Stimulated activated CD4-positive, alpha-beta T cell treated with anti-CD3 and anti-CD28 coated beads, TNF-alpha, amount 100 ng/mL, for 4 hours (primary cell): ENCODE data around the gene STOML1.
"Not testable (repeated sequence)": the region's sequence is repeated elsewhere in the genome, so short reads cannot be mapped to it uniquely, and the experiment has no call there.

Experiments
- DNase-seq, 3 experiments: peaks; one replicate each; pipeline ENCODE4 v3.0.0-alpha.2; 2020; ENCODE audit warnings: low read depth in 3 of 3

The STOML1 gene

DNA sequence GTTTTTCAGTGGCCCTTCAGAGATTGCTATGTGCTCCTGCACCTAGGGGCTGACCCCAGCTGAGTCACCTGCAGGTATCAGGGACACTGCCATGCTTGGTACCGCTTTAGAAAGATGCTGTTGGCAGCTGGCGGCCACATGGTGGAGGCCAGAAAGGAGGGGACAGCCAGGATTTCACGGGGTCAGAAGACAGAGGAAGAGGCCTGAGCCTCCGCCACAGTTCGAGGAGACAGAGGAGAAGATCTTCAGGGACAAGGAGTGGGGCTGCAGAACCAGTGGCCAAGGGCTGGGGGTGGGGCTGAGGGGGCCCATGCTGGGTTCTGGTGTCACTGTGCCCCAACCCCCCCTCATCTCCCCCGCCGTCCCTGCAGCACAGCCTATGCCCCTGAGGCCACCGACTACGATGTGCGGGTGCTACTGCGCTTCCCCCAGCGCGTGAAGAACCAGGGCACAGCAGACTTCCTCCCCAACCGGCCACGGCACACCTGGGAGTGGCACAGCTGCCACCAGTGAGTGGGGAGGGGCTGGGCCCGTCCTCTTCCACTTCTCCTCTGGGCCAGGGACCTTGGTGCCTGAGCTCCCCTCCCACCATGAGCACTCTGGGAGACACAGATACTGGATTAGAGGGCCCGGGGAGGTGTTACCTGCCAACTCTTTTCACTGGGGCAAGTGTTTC, 45.9 kb downstream of the STOML1 start:
- no peak for DNase-seq

- no peak for DNase-seq
Observed at GRCh38 chr15:73945130-73945508, 47.0 kb downstream of the STOML1 start.

DNA sequence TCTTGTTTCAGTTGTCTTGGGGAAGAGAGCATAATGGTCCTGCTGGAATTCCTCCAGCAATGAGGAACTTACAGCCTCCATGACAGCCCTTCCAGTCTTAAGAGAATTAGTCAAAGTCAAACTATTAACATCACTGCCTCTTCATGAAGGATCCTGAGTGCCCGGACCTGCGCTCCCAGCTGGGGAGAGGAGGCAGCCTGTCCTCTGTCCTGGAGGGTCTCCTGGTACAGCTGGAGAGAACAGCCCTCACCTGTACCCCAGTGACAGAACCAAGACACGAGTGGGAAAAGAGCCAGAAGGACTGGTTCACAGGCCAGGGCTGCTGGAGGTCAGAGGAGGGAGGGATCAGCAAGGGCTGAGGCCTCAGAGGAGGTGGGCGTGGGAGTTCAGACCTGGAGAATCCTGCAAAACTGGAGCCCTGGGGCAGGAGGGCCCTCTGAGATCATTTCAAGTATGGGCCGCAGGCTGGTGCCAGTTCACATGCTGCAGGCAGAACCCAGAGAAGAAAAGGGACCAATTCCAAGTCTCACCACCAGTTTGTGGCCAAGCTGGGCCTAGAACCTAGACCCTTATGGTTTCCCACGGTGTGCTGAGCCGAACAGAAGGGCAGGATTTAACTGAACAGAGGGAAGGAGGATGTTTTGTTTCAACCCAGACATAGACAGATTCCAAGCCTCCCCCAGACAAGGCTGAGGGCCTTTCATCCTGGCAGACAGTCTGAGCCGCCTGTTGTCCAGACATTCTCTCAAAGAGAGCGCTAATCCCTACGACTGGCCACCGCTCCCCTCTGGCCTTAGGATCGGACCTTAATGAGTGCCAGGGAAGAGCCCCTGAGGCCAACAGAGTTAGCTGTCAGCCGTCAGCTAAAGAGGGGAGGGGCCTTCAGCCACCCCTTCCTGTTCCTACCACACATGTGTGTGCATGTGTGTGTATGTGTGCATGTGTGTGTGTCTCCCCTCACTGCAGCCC, 47.6 kb downstream of the STOML1 start:
- no peak for DNase-seq

DNA sequence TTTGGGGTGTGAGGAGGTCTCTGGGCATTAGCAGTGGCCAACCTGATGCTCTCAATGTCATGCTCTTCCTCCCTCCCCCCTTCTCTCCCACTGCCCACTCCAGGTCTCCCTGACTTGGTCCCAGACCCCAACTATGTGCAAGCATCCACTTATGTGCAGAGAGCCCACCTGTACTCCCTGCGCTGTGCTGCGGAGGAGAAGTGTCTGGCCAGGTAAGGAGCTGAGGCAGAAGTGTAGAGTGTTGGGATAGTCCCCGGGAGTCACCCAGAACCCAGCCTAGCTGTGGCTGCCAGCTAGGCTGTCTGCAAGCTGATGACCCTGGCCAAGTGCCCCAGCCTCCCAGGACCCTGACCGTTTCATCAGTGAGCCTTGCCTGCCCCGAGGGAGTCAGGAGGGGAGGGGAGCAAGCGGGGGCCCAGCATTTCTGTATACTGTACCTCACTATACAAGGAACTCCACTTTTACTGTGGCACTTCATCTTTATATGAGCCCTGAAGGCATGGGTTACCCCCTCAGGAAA, 49.3 kb downstream of the STOML1 start:
- no peak for DNase-seq

- DNase-seq = no peak
Observed at GRCh38 chr15:73941871-73942635, 50.0 kb downstream of the STOML1 start.

DNA sequence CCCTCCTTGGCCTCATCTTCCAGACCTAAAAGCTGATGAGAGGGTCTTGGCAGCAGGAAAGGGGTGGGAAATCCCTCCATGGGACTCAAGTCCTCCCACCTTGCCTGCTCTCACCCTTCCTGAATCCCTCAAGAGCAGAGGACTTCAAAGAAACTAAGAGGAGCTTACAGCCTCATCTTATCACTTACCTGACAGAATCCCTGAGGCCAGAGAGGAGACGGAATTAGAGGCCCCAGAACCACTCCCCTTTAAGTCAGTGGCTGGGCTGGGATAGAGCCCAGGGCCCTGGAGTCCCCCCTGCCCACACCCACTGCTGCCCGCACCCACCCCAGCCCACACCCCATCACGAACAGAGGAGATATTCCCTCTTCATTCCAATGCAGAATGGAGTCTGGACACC, 50.6 kb downstream of the STOML1 start:
- no peak for DNase-seq

DNA sequence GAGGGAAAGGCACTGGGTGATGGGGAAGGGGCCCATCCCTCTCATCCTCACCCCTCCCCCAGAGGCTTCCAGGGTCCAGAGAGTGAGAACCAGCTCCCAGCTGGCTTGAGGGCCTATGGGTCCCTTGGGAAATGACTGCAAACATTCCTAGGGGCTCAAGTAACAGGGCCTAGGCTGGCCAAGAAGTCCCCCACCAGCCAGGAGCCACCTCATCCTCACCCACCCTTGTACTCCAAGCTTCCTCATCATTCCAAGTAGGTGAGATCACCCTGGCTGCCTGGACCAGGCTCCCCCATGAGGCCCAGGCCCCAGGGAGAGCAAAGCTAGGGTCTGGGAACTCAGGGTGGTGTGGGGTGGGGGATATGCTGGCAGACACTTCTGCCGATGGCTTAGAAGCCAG, 51.1 kb downstream of the STOML1 start:
- no peak for DNase-seq

DNA sequence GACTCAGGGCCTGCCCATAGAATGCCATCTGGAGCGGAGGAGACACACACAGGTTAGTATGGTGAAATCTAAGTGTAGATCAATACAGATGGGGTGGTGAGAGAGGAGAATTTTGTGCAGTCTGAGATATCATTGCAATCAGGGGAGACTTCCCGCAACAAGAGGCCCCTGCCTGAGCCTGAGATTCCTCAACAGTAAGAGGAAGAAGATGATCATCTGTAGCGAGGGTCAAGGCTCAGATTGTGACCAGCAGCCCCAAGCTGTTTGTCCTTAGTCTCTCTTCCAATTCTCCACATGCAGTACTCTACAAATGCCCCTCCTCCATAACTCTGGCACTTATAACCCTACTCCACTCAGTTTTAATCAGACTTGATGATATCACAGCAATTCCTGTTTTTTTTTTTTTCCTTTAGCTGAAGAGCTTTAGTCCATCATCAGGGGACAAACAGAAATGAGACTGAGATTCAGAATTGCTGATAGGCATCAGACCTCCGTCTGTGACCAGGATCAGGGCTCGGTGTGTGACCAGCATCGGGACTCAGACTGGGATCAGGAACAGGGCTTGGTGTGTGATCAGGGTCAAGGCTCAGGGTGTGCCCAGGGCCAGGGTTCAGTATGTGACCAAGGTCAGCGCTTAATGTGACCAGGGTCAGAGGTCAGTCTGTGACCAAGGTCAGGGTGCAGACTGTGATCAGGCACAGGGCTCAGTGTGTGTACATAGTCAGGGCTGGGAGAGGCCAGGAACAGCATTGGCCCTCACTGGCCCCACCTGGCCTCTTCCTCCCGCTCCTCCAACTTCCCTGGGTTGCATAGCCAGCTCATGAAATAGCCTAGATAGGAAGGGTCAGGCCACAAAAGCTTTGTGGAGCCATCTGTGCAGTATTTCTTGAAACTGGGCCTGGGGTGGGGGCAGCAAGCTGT, 51.8 kb downstream of the STOML1 start:
- no peak for DNase-seq

GRCh38 chr15:73939138-73939537, 53.0 kb downstream of the STOML1 start:
- no peak for DNase-seq

DNA sequence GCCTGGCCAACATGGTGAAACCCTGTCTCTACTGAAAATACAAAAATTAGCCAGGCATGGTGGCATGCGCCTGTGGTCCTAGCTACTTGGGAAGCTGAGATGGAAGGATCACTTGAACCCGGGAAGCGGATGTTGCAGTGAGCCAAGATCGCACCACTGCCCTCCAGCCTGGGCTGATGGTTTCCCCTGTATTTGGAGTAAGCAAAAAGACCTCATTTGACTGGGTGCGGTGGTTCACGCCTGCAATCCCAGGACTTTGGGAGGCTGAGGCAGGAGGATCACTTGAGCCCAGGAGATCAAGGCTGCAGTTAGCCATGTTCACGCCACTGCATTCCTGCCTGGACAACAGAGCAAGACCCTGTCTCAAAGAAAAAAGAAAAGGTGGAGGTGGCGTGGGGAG, 53.6 kb downstream of the STOML1 start:
- not testable (repeated sequence) for DNase-seq

DNA sequence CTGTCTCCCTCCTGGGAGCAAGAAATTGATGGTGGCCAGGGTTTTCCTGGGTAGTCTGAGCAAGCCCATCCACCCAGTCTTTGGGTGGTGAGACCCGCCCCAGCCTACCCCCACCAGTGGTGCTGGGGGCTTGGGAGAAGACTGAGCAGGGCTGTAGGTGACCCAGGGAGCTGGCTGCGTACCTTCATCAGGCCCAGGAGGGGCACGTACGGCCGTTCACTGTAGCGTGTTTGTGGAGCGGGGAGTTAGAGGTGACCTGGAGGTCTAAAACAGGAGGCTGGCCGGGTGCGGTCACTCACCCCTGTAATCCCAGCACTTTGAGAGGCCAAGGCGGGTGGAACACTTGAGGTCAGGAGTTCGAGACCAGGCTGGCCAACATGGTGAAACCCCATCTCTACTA, 54.4 kb downstream of the STOML1 start:
- no peak for DNase-seq

- DNase-seq = no peak
Observed at GRCh38 chr15:73937296-73937695, 54.8 kb downstream of the STOML1 start.

DNA sequence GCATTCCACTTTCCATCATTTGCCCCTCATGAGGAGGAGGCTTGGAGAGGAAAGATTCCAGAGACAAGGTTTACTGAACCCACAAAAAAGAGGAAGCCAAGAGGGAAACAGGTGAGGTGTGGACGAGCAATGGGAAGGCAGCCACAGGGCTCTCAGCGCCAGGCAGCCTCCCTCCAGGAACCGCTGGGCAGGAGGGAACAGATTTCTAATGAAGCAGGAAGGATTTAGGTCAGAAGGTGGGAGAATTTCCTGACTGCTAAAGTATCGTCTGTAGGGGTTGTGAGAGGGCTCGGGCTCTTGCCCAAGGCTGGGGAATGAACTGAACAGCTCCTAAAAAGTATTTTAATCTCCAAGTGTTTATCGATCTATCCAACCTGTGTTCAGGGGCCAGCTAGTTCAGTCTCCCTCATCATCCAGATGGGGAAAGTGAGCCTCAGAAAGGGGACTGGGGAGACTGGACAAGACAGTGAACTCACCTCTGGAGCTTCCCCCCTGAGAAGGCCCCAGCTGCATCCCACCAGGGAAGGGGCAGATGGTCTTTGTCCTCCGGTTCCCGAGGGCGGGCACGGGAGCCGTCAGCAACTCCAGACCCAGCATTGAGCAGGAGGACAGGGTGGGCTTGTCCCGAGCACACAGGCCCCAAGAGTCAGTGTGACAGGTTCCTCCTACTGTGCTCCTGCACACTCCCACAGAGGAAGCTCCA, 55.4 kb downstream of the STOML1 start:
- no peak for DNase-seq

DNA sequence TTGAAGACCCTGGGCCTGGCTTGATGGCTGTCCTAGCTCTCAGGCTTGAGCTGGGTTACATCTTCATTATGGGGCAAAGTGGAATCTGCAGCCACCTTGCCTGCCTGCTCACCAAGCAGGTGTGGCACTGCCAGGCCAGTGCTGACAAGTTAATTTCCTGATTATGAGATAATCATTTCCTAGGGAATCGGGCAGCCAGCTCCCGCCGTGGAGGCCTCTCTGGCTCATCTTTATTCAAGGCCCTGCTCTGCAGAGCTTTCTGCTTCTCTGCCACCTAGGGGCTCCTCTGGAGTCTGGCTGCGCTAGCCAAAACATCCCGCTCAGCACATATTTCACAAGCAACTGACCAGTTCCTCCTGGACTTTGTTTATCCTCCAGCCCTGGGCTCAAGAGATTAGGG, 55.9 kb downstream of the STOML1 start:
- no peak for DNase-seq

GRCh38 chr15:73935547-73935946, 56.5 kb downstream of the STOML1 start:
- DNase-seq = no peak

DNA sequence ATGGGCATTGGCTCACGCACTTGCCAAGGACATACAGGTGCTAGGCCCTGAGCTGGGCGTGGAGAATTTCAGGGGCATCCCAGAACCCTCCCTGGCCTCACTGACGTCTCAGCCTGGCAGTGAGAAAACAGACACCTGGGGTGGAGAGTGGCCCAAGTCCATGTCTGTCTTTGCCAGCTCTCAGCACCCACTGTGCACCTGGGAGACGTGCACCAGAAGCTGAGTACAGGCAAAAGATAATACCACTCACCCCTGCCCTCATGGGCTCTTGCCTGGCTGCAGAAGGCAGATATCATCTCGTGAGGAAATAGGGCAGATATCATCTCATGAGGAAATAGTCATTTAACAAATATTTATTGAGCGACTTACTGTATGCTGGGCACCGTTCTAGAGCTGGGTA, 57.8 kb downstream of the STOML1 start:
- DNase-seq = no peak

- DNase-seq = no peak
Observed at GRCh38 chr15:73932381-73933191, 59.5 kb downstream of the STOML1 start.

GRCh38 chr15:73931441-73931840, 60.7 kb downstream of the STOML1 start:
- DNase-seq = no peak

DNA sequence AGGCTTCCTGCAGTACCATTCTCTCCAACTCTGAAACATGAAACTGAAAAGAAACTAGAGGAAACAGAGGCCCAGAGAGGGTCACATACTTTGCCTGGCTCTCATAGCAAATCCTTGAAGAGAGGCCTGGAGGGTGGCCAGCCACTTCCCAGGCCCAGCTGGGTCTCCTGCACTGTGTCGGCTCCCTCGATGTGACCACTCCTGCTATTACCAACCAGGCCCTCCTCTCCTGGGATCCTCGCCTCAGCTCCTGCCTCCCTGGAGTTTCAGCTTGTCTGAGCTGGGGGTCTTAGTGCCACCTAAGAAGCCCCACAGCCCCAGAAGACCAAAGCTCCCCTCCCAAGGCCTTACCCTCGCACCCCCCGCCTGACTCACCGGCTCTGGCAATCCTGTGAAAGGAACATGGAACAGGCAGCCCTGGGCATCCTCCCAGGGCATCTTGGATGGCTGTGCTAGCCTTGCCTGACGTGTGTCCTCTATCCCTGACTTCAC, 61.3 kb downstream of the STOML1 start:
- DNase-seq = no peak
